Osteocyte (in vitro differentiated cells): Measurements from ENCODE around the gene THAP11. TPM values are rescaled to one million over a fixed set of nuclear protein-coding genes. Genes with fewer than 3 reads are reported as not detected.
"Not testable (repeated sequence)": the region's sequence is repeated elsewhere in the genome, so short reads cannot be mapped to it uniquely, and the experiment has no call there.

Source experiments
- DNase-seq: peaks from one replicate; pipeline ENCODE4 v3.0.0; 2021; ENCODE audit warnings: mixed read lengths; ENCODE audit not compliant: unreplicated experiment; ENCODE audit errors: extremely low spot score
- H3K27ac Mint-ChIP-seq: one replicate; pipeline ENCODE4 v1.8.0; 2021; ENCODE audit warnings: mild to moderate bottlenecking, mixed read lengths; ENCODE audit not compliant: unreplicated experiment
- H3K27me3 Mint-ChIP-seq: one replicate; pipeline ENCODE4 v1.8.0; 2021; ENCODE audit warnings: mixed read lengths; ENCODE audit not compliant: unreplicated experiment
- H3K36me3 Mint-ChIP-seq: one replicate; pipeline ENCODE4 v1.8.0; 2021; ENCODE audit warnings: mixed read lengths; ENCODE audit not compliant: unreplicated experiment
- H3K4me1 Mint-ChIP-seq: one replicate; pipeline ENCODE4 v1.8.0; 2021; ENCODE audit warnings: mixed read lengths; ENCODE audit not compliant: unreplicated experiment
- H3K4me3 Mint-ChIP-seq: one replicate; pipeline ENCODE4 v1.8.0; 2021; ENCODE audit warnings: mild to moderate bottlenecking, moderate library complexity, mixed read lengths; ENCODE audit not compliant: unreplicated experiment
- H3K9me3 Mint-ChIP-seq: one replicate; pipeline ENCODE4 v1.8.0; 2021; ENCODE audit warnings: mixed read lengths; ENCODE audit not compliant: unreplicated experiment
- total RNA-seq: library from RNA; stranded (reverse); gene quantifications from 2 replicates; pipeline ENCODE4 v1.2.1, GENCODE V29; 2021
- TF ChIP-seq, protein P1 (sequence below): fragments of 200-600 bp; sonication (generic); IDR thresholded peaks from 2 replicates; pipeline ENCODE4 v1.5.0; 2021; ENCODE audit warnings: antibody characterized with exemption, mild to moderate bottlenecking, moderate library complexity

Gene THAP11
- total RNA-seq, 1 donor from 2014 or later: 30.0 TPM

- TF ChIP-seq, protein P1, sequence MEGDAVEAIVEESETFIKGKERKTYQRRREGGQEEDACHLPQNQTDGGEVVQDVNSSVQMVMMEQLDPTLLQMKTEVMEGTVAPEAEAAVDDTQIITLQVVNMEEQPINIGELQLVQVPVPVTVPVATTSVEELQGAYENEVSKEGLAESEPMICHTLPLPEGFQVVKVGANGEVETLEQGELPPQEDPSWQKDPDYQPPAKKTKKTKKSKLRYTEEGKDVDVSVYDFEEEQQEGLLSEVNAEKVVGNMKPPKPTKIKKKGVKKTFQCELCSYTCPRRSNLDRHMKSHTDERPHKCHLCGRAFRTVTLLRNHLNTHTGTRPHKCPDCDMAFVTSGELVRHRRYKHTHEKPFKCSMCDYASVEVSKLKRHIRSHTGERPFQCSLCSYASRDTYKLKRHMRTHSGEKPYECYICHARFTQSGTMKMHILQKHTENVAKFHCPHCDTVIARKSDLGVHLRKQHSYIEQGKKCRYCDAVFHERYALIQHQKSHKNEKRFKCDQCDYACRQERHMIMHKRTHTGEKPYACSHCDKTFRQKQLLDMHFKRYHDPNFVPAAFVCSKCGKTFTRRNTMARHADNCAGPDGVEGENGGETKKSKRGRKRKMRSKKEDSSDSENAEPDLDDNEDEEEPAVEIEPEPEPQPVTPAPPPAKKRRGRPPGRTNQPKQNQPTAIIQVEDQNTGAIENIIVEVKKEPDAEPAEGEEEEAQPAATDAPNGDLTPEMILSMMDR: no peak
- no peaks in the 10 kb centered on the region for H3K9me3 Mint-ChIP-seq
- peaks cover 9% of the 10 kb centered on the region for H3K36me3 Mint-ChIP-seq
- H3K27ac Mint-ChIP-seq: no peak overlapping the region
- peak overlapping the region; percentile 90 for H3K4me3 Mint-ChIP-seq
- H3K4me1 Mint-ChIP-seq: peaks cover 10% of the 10 kb centered on the region
- no peaks in the 10 kb centered on the region for H3K27me3 Mint-ChIP-seq
- DNase-seq: no peak
Measured at GRCh38 chr16:67834242-67834614, 7.9 kb upstream of the THAP11 start.

- DNase-seq, H3K27me3 Mint-ChIP-seq, H3K27ac Mint-ChIP-seq, H3K9me3 Mint-ChIP-seq, H3K4me3 Mint-ChIP-seq, H3K36me3 Mint-ChIP-seq: not testable (repeated sequence)
- peaks cover 14% of the 10 kb centered on the region for H3K4me1 Mint-ChIP-seq
Measured at GRCh38 chr16:67837190-67837589, 4.9 kb upstream of the THAP11 start.

- Mint-ChIP-seq H3K36me3 (no peaks in the 10 kb centered on the region), H3K9me3 (no peaks in the 10 kb centered on the region), H3K4me1 (peaks cover 11% of the 10 kb centered on the region), H3K4me3 (no peak overlapping the region), H3K27ac (no peak overlapping the region), H3K27me3 (no peaks in the 10 kb centered on the region)
- DNase-seq: no peak
- TF ChIP-seq, protein P1: no peak
Measured at GRCh38 chr16:67837811-67838210, 4.3 kb upstream of the THAP11 start.

DNA sequence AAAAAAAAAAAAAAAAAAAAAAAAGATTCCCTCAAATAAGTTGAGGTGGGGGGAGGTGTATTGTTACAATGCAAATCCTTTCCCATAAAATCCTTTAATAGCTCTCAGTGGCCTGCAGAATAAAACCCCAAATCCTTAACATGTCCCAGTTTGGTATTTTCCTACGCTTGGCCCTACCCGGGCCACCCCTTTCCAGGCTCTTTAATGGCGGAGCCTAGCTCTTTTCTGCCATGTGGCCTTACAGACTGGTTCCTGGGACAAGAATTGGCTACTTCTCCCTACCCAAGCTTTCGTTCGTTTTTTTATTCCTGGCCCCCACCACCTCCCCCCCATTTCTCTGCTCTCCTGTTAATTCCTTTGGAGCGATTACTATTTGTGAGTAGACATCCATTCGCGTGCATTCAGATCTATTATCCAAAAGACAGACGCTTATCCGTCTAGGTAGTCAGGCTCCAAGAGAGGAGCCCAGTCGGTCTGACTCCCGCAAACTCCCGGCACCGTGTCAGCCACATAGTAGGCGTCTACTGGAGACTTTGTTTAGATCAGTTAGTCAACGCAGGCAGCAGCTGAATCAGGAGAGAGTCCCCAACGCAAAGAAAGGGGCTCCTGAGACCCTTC lies 813 bp upstream of the THAP11 start:
- DNase-seq: no peak
- H3K27me3 Mint-ChIP-seq: no peaks in the 10 kb centered on the region
- peak overlapping the region; percentile 92 for H3K4me3 Mint-ChIP-seq
- no peaks in the 10 kb centered on the region for H3K9me3 Mint-ChIP-seq
- H3K4me1 Mint-ChIP-seq: peaks cover 39% of the 10 kb centered on the region
- no peaks in the 10 kb centered on the region for H3K36me3 Mint-ChIP-seq
- TF ChIP-seq, protein P1: no peak
- peak overlapping the region; percentile 99 for H3K27ac Mint-ChIP-seq

DNA sequence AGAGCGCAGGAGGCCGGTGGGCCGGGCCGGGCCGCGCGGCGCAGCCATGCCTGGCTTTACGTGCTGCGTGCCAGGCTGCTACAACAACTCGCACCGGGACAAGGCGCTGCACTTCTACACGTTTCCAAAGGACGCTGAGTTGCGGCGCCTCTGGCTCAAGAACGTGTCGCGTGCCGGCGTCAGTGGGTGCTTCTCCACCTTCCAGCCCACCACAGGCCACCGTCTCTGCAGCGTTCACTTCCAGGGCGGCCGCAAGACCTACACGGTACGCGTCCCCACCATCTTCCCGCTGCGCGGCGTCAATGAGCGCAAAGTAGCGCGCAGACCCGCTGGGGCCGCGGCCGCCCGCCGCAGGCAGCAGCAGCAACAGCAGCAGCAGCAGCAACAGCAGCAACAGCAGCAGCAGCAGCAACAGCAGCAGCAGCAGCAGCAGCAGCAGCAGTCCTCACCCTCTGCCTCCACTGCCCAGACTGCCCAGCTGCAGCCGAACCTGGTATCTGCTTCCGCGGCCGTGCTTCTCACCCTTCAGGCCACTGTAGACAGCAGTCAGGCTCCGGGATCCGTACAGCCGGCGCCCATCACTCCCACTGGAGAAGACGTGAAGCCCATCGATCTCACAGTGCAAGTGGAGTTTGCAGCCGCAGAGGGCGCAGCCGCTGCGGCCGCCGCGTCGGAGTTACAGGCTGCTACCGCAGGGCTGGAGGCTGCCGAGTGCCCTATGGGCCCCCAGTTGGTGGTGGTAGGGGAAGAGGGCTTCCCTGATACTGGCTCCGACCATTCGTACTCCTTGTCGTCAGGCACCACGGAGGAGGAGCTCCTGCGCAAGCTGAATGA lies 606 bp downstream of the THAP11 start:
- Mint-ChIP-seq H3K27me3 (no peaks in the 10 kb centered on the region), H3K36me3 (no peaks in the 10 kb centered on the region), H3K4me3 (peak overlapping the region; percentile 93), H3K9me3 (no peaks in the 10 kb centered on the region), H3K27ac (peak overlapping the region; percentile 91), H3K4me1 (peaks cover 42% of the 10 kb centered on the region)
- TF ChIP-seq, protein P1: peak; percentile 40
- DNase-seq: no peak
